ENCODE data around the gene SSBP3.
A peak's percentile ranks its signal among the peaks of the same experiment; 100 is the strongest.

SSBP3 gene

GRCh38 chr1:54274448-54274847, 131.7 kb downstream of the SSBP3 start:
- Histone ChIP-seq H2AFZ (no peak overlapping the region), H3K27ac (peak overlapping the region; percentile 64), H3K36me3 (ENCODE audit: control insufficient read depth, insufficient read depth, low read length) (no peaks in the 10 kb centered on the region), H3K27me3 (ENCODE audit: control insufficient read depth, insufficient read depth, low read length) (no peaks in the 10 kb centered on the region), H3K4me2 (ENCODE audit: low read length) (no peak overlapping the region), H3K4me3 (ENCODE audit: low read depth, low read length) (no peak overlapping the region), H3K9ac (no peak overlapping the region), H3K79me2 (peaks cover 3% of the 10 kb centered on the region), H3K4me1 (no peaks in the 10 kb centered on the region), H3K9me3 (ENCODE audit: control insufficient read depth, low read length) (no peaks in the 10 kb centered on the region)
- no peak for TF ChIP-seq CTCF (IDR thresholded peaks at IDR 0.05)

- no peak overlapping the region for H3K27ac ChIP-seq
- H3K27me3 ChIP-seq (ENCODE audit: control insufficient read depth, insufficient read depth, low read length) = no peaks in the 10 kb centered on the region
- H3K4me2 ChIP-seq (ENCODE audit: low read length) = no peak overlapping the region
- no peak overlapping the region for H3K4me3 ChIP-seq (ENCODE audit: low read depth, low read length)
- no peak overlapping the region for H3K9ac ChIP-seq
- H3K36me3 ChIP-seq (ENCODE audit: control insufficient read depth, insufficient read depth, low read length) = no peaks in the 10 kb centered on the region
- H3K79me2 ChIP-seq = peaks cover 3% of the 10 kb centered on the region
- no peak for TF ChIP-seq CTCF (IDR thresholded peaks at IDR 0.05)
- H2AFZ ChIP-seq = no peak overlapping the region
- H3K4me1 ChIP-seq = no peaks in the 10 kb centered on the region
- H3K9me3 ChIP-seq (ENCODE audit: control insufficient read depth, low read length) = no peaks in the 10 kb centered on the region
These were observed 132.4 kb downstream of the SSBP3 start for GRCh38 chr1:54273795-54274163.

GRCh38 chr1:54273092-54273794, 133.0 kb downstream of the SSBP3 start:
- Histone ChIP-seq H3K27ac (no peak overlapping the region), H3K36me3 (ENCODE audit: control insufficient read depth, insufficient read depth, low read length) (no peaks in the 10 kb centered on the region), H3K9ac (no peak overlapping the region), H3K4me3 (ENCODE audit: low read depth, low read length) (no peak overlapping the region), H2AFZ (no peak overlapping the region), H3K79me2 (peaks cover 3% of the 10 kb centered on the region), H3K4me1 (no peaks in the 10 kb centered on the region), H3K9me3 (ENCODE audit: control insufficient read depth, low read length) (no peaks in the 10 kb centered on the region), H3K4me2 (ENCODE audit: low read length) (no peak overlapping the region), H3K27me3 (ENCODE audit: control insufficient read depth, insufficient read depth, low read length) (no peaks in the 10 kb centered on the region)
- no peak for TF ChIP-seq CTCF (IDR thresholded peaks at IDR 0.05)

- H3K27ac ChIP-seq = no peak overlapping the region
- TF ChIP-seq CTCF (IDR thresholded peaks at IDR 0.05) = no peak
- H3K9ac ChIP-seq = no peak overlapping the region
- peaks cover 3% of the 10 kb centered on the region for H3K79me2 ChIP-seq
- no peaks in the 10 kb centered on the region for H3K9me3 ChIP-seq (ENCODE audit: control insufficient read depth, low read length)
- H3K36me3 ChIP-seq (ENCODE audit: control insufficient read depth, insufficient read depth, low read length) = no peaks in the 10 kb centered on the region
- no peaks in the 10 kb centered on the region for H3K27me3 ChIP-seq (ENCODE audit: control insufficient read depth, insufficient read depth, low read length)
- H2AFZ ChIP-seq = no peak overlapping the region
- no peak overlapping the region for H3K4me2 ChIP-seq (ENCODE audit: low read length)
- no peak overlapping the region for H3K4me3 ChIP-seq (ENCODE audit: low read depth, low read length)
- H3K4me1 ChIP-seq = no peaks in the 10 kb centered on the region
These were observed 133.5 kb downstream of the SSBP3 start for GRCh38 chr1:54272772-54273091.

- Histone ChIP-seq H3K36me3 (ENCODE audit: control insufficient read depth, insufficient read depth, low read length) (no peaks in the 10 kb centered on the region), H3K9ac (no peak overlapping the region), H3K4me1 (no peaks in the 10 kb centered on the region), H3K27me3 (ENCODE audit: control insufficient read depth, insufficient read depth, low read length) (no peaks in the 10 kb centered on the region), H3K4me3 (ENCODE audit: low read depth, low read length) (no peak overlapping the region), H3K9me3 (ENCODE audit: control insufficient read depth, low read length) (no peaks in the 10 kb centered on the region), H3K79me2 (peaks cover 3% of the 10 kb centered on the region), H3K4me2 (ENCODE audit: low read length) (no peak overlapping the region), H3K27ac (no peak overlapping the region), H2AFZ (no peak overlapping the region)
- no peak for TF ChIP-seq CTCF (IDR thresholded peaks at IDR 0.05)
These were observed 134.1 kb downstream of the SSBP3 start for GRCh38 chr1:54272134-54272533.

All from parathyroid adenoma (tissue), 2 donors.